Stimulated activated CD4-positive, alpha-beta T cell treated with anti-CD3 and anti-CD28 coated beads, Interleukin-1b, Interleukin-23, amount 100 ng/mL, for 24 hours (primary cell): ENCODE results near the gene CEACAM19.
"Not testable (repeated sequence)": the region's sequence is repeated elsewhere in the genome, so short reads cannot be mapped to it uniquely, and the experiment has no call there.

Source experiments
- DNase-seq, 4 experiments: peaks; one replicate each; pipeline ENCODE4 v3.0.0-alpha.2; 2020; ENCODE audit warnings: low read depth in 4 of 4, low spot score in 1 of 4

CEACAM19 gene

DNA sequence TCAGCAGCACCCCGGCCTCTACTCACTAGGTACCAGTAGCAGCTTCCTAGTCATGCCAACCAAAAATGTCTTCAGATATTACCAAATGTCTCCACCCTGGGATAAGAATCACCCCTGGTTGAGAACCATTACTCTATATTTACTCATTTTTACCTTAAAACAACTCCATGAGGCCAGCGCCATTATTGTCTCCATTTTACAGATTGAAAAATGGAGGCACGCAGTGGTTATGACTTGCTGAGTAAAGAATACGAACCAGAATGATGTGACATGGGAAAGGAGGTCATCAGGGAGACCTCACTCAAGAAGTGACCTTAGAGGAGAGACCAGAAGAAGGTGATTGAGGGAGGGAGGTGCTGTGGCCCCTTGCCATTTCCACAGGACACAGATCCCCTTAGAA is 2.2 kb downstream of the CEACAM19 start:
- DNase-seq, result no peak

DNA sequence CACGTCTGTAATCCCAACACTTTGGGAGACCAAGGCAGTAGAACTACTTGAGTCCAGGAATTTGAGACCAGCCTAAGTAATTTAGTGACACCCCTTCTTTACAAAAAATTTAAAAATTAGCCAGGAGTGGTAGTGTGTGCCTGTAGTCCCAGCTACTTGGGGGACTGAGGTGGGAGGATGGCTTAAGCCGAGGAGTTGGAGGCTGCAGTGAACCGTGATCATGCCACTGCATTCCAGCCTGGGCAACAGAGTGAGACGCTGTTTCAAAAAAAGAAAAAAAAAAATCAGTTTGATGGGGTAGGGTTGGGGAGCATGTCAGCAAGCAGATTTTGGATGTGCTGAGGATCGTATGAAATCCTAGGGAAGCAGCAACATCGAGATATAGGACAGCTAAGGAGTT is 4.2 kb downstream of the CEACAM19 start:
- DNase-seq, result no peak

DNA sequence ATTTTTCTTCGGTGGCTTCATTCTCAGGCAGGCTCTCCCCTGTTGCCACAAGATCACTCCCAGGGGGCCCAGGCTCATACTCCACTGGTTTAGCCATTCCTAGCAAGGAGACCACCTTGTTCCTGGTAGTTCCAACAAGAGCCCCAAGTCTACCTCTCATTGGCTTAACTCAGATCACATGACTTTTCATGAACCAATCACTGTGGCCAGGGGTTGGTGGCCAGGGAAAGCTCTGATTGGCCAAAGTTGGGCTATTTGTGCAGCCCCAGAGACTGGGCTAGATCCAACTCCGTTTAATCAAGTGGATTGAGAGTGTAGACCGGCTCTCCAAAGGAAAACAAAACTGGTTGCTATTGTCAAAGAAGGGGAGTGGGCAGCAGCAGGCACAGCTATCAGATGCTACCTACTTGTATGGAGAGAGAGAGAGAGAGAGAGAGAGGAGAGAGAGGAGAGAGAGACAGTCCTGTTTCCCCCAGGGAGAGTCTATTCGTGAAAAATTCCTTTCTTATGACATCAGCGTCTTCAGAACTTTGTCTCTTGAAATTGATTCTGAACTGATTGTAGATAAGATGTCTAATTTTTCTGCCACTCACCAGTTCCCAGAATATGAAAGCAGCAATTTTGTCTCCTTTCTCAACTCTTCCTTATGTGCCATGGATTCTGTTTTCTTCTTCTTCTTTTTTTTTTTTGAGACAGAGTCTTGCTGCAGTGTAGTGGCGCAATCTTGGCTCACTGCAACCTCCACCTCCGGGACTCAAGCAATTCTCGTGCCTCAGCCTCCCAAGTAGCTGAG is 5.9 kb downstream of the CEACAM19 start:
- no peak for DNase-seq

DNA sequence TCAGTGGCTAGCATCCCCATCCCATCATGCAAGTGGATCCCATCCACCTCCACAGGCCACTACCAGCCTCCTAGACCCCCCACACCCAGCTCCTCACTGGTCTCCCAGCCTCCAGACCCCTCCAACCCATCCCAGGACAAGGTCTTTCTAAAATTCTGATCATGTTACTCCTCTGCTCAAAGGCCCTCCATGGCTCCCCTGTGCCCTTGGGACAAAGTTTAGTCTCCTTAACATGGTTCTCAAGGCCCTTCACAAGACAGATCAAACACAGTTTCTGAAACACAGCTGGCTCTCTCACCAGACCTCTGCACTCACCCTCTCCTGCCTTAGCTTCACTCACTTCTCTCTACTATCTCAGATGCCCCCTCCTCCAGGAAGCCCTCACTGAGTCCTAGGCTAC is 9.3 kb downstream of the CEACAM19 start:
- no peak for DNase-seq

DNA sequence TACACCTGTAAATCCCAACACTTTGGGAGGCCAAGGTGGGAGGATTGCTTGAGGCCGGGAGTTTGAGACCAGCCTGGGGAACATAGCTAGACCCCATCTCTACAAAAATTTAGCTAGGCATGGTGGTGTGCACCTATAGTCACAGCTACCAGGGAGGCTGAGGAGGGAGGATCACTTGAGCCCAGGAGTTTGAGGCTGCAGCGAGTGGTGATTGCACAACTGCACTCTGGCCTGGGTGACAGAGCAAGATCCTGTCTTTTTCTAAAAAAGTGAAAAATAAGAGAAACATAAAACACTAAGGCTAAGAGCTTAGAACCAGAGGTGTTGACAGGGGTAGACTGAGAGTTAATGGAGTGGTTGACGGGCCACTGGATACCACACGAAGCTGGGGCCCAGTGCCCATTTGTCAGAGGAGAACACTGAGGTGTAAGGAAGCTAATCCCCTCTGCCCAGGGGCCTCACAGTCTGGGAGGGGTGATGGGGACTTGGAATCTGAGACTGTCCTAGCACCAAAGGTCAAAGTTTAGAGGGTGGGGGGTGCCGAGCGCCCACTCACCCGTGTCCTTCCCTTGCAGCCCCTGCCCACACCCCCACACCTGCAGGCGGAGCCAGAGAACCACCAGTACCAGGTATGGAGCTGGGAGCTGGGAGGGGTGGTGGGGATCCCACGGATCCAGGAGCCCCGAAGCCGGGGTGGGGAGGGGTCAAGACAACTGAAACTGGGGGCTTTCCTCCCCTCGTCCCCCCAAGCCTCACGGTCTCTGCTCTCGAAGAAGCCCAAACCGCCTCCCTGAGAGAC is 10.9 kb downstream of the CEACAM19 start:
- no peak for DNase-seq

DNA sequence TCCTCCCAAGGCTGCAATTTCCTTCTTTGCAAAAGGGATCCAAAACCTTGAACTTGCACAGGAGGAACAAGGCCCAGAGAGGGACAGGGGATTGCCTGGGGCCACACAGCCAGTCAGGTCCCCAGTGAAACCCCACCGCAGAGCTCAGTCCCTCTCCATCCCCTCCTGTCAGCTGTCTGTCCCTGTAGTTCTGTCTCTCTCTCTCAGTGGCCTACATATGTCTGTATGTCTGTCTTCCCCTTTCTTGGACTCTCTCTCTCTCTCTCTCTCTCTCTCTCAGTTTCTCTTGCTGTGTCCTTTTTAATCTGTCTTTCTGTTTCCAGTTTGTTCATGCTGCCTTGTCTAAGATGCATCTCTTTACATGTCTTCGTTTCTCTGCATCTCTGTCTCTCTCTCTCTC is 11.5 kb downstream of the CEACAM19 start:
- DNase-seq, result no peak

- DNase-seq, result no peak
Observed at GRCh38 chr19:44683434-44684210, 12.3 kb downstream of the CEACAM19 start.

GRCh38 chr19:44684396-44684795 is 13.1 kb downstream of the CEACAM19 start:
- not testable (repeated sequence) for DNase-seq

DNA sequence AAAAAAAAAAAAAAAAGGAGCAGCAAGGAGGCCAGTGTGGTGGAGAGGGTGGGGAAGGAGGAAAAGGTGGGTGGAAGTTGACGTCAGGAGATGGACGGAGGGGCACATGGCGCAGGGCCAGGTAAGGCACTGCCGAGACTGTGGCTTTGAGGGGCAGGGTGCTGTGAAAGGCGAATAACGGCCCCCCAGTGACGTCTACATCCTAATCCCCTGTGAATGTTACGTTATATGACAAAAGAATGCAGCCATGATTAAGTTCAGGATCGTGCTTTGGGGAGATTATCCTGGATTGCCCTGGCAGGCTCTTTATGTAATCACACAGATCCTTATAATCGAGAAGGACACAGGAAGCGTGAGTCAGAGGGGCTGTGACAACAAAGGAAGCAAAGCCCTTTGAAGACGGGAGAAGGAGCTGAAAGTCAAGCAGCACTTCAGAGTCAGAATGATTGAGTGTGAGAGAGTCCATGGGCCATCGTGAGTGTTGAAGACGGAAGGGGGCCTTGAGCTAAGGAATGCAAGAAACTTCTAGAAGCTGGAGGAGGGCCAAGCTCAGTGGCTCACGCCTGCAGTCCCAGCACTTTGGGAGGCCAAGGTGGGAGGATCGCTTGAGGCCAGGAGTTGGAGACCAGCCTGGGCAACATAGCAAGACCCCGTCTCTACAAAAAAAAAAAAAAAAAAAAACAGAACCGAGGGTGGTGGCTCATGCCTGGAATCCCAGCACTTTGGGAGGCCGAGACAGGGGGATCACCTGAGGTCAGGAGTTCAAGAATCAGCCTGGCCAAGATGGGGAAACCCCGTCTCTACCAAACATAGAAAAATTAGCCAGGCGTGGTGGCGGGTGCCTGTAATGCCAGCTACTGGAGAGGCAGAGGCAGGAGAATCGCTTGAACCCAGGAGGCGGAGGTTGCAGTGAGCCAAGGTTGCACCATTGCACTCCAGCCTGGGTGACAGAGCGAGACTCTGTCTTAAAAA is 13.9 kb downstream of the CEACAM19 start:
- no peak for DNase-seq

GRCh38 chr19:44685877-44686276 is 14.6 kb downstream of the CEACAM19 start:
- DNase-seq, result no peak

- DNase-seq, result no peak
Observed at GRCh38 chr19:44686896-44687295, 15.6 kb downstream of the CEACAM19 start.

- DNase-seq, result no peak
Observed at GRCh38 chr19:44687888-44688287, 16.6 kb downstream of the CEACAM19 start.

- peak; percentile 61 to 74 (median 70) for DNase-seq
Observed at GRCh38 chr19:44689290-44690130, 18.2 kb downstream of the CEACAM19 start.

DNA sequence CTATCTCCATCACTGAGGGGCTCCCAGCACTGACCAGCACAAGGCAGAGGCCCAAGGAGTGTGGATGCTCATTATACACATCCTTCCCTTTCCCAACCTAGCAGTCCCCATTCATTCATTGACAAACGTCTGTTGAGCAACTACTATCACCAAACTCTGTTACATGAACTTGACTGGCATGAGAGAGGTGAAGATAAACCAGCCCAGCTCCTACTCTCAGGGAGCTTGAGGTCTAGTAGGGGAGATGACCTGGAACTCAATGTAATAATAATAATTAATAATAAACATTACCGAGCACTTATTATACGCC is 18.8 kb downstream of the CEACAM19 start:
- DNase-seq, result no peak

DNA sequence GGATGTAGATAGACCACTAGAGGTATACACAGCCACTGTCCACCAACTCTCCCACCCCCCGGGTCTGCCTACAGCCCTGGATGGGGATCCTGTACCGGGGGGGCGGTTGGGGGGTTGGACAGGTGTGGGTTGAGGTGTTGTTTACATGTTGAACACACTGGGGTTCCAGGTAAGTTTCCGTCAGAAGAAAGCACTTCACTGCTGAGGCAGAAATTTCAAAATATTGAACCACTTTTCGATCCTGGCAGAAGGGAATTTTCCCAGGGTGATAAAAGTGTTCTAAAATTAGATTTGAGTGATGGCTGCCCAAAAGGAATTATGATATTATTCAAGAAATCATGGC is 21.1 kb downstream of the CEACAM19 start:
- no peak for DNase-seq

DNA sequence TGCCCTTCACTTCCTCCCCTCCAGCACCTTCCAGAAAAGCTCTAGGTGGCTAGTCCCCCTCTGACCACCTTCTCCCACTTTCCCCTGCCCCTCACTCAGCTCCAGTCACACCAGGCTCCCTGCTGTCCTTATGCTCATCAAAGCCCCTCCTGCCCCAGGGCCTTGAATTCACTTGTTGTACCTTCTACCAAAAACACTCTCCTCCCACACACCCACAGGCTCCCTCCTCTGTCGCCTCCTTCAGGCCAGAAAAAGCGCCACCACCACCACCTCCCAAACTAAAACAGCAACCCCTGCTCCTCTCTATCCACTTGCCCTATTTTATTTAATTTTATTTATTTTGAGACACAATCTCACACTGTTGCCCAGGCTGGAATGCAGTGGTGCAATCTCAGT is 22.9 kb downstream of the CEACAM19 start:
- peak in 1 of 4 experiments; percentile 14 for DNase-seq

- DNase-seq, result no peak
Observed at GRCh38 chr19:44696939-44697669, 25.8 kb downstream of the CEACAM19 start.

- no peak for DNase-seq
Observed at GRCh38 chr19:44697670-44698034, 26.4 kb downstream of the CEACAM19 start.

GRCh38 chr19:44698492-44699201 is 27.4 kb downstream of the CEACAM19 start, which contains the start of gene CEACAM16:
CEACAM16 (plus strand) TSS chr19:44699151; CDS start chr19:44701457, 2,306 bp downstream.
- DNase-seq, result no peak
